Uterus (tissue), 4 donors: Measurements from ENCODE around the gene WT1. TPM values are rescaled to one million over a fixed set of nuclear protein-coding genes. Genes with fewer than 3 reads are reported as not detected.

Experiments used
- DNase-seq, 2 donors: peaks; one replicate each; pipeline ENCODE4 v3.0.0-alpha.2; 2019 to 2020
- H3K27ac ChIP-seq, 2 donors: fragments of 200-600 bp; sonication (generic); 1 replicate in 1 of 2; 2 replicates in 1 of 2; pipeline ENCODE4 v1.5.1; 2016 to 2018
- H3K27me3 ChIP-seq, 2 donors: fragments of 200-600 bp; sonication (generic); one replicate each; pipeline ENCODE4 v1.5.1; 2018 to 2019; ENCODE audit warnings: control low read depth in 1 of 2
- H3K36me3 ChIP-seq, 2 donors: fragments of 200-600 bp; sonication (generic); one replicate each; pipeline ENCODE4 v1.5.1; 2019; ENCODE audit warnings: control low read depth in 1 of 2
- H3K4me1 ChIP-seq, 2 donors: fragments of 200-600 bp; sonication (generic); one replicate each; pipeline ENCODE4 v1.5.1; 2018 to 2019; ENCODE audit warnings: control low read depth in 1 of 2
- H3K4me3 ChIP-seq, 2 donors: fragments of 200-600 bp; sonication (generic); 1 replicate in 1 of 2; 2 replicates in 1 of 2; pipeline ENCODE4 v1.5.1; 2018 to 2019; ENCODE audit warnings: mild to moderate bottlenecking in 1 of 2
- H3K9me3 ChIP-seq, 2 donors: fragments of 200-600 bp; sonication (generic); one replicate each; pipeline ENCODE4 v1.5.1; 2019; ENCODE audit warnings: control low read depth in 1 of 2
- POLR2A ChIP-seq, 2 donors: fragments of 450-650 bp; IDR thresholded peaks; one replicate each; pipeline ENCODE4 v1.6.1; 2016; ENCODE audit warnings: antibody characterized with exemption in 2 of 2, mild to moderate bottlenecking in 1 of 2, moderate library complexity in 1 of 2
- intact Hi-C: fragments of 100-400 bp; cut with DNase I; formaldehyde crosslinking; loops from one replicate; pipeline ENCODE4 v1.15.1; 2023; ENCODE audit warnings: low total_unique reads
- total RNA-seq, 4 donors: library from RNA; depleted of rRNA in 3 of 4; stranded (reverse); fragments of >200 nt in 3 of 4; gene quantifications; one replicate each; pipeline versions ENCODE4 v1.1.0 to v1.2.4, GENCODE V29; 2014 to 2023
- TF ChIP-seq, protein P1 (sequence below), 4 experiments: fragments of 200-600 bp in 2 of 4; fragments of 450-650 bp in 2 of 4; sonication (generic) in 2 of 4; IDR thresholded peaks; one replicate each; pipeline ENCODE4 v1.5.1; 2016 to 2019; ENCODE audit warnings: antibody characterized with exemption in 4 of 4, mild to moderate bottlenecking in 2 of 4, moderate library complexity in 1 of 4
- donor health status: DM: yes; HTN: yes; CAD: no.

Gene WT1
- total RNA-seq, 4 donors from 2014 or later: 51.2 to 125 (median 53.6) TPM

DNA sequence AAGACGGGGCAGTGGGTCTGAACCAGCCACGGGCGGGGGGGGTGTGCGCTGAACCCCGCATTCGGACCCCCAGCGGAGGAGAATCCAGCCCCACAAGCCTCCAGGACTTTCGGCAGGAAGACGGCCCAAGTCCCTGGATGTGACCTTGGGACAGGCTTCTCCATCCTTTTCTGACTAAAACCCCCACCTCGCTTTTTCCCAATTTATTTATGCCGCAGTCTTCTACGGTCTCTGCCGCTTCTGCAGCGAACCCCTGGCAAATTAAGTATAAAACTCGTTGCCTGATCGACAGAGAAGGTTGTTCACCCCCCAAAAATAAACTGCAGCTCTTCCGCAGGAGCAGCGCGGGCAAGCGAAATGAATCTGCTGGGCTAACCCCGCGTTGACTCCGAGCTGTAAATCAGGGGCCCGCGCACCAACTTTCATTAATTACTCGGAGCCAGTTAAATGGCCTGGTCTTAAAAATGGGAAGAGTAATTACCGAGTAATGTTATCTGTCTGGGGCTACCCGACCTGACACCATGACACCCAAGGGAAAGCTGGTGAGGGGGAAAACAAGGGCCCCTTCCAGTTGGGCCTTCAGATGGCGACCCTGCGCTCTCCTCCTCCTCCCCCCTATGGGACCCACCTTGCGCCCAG lies 6.6 kb downstream of the WT1 start:
- Histone ChIP-seq H3K4me3 (peak overlapping the region; percentile 72 to 86), H3K27ac (peak overlapping the region; percentile 98 to 99), H3K9me3 (no peaks in the 10 kb centered on the region), H3K4me1 (peaks cover 0 to 14% of the 10 kb centered on the region in 2 donors), H3K27me3 (no peaks in the 10 kb centered on the region), H3K36me3 (no peaks in the 10 kb centered on the region)
- TF ChIP-seq, protein P1, sequence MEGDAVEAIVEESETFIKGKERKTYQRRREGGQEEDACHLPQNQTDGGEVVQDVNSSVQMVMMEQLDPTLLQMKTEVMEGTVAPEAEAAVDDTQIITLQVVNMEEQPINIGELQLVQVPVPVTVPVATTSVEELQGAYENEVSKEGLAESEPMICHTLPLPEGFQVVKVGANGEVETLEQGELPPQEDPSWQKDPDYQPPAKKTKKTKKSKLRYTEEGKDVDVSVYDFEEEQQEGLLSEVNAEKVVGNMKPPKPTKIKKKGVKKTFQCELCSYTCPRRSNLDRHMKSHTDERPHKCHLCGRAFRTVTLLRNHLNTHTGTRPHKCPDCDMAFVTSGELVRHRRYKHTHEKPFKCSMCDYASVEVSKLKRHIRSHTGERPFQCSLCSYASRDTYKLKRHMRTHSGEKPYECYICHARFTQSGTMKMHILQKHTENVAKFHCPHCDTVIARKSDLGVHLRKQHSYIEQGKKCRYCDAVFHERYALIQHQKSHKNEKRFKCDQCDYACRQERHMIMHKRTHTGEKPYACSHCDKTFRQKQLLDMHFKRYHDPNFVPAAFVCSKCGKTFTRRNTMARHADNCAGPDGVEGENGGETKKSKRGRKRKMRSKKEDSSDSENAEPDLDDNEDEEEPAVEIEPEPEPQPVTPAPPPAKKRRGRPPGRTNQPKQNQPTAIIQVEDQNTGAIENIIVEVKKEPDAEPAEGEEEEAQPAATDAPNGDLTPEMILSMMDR (IDR thresholded peaks at IDR 0.05): no peak
- TF ChIP-seq POLR2A (IDR thresholded peaks at IDR 0.05): no peak
- peak; percentile 40 to 60 for DNase-seq
- intact Hi-C loops: no loop called here

DNA sequence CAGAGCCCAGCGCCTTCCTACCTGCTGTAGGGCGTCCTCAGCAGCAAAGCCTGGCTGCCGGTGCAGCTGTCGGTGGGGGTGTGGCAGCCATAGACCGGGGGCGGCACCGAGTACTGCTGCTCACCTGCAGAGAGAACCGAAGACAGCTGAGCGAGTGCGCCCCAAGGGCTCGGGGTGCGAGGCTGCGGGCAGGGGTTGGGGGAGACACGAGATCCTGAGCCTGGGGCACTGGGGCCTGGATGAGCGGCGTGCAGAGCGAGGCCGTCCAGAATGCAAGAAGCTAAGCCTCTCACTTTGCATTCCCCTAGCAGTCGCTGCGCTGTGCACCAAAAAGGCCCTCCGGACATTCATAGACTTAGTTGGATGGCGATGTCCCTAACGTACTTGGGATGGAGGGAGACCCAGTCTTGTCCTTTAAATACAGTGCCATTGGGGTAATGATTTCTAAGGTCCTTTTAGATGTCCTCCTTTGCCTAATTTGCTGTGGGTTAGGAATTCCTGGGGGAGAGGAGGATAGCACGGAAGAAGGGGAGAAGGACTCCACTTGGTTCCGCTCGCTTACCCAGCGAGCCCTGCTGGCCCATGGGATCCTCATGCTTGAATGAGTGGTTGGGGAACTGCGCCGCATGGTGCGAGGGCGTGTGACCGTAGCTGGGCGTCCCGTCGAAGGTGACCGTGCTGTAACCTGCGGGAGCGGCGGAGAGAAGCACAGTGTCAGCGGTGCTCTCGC lies 7.2 kb downstream of the WT1 start:
- intact Hi-C loops: no loop called here
- H3K27me3 ChIP-seq: no peaks in the 10 kb centered on the region
- H3K4me1 ChIP-seq: peaks cover 0 to 14% of the 10 kb centered on the region in 2 donors
- no peak for TF ChIP-seq POLR2A (IDR thresholded peaks at IDR 0.05)
- TF ChIP-seq, protein P1 (IDR thresholded peaks at IDR 0.05): no peak
- no peaks in the 10 kb centered on the region for H3K36me3 ChIP-seq
- H3K9me3 ChIP-seq: no peaks in the 10 kb centered on the region
- DNase-seq: no peak
- H3K27ac ChIP-seq: peak overlapping the region; percentile 98 to 99
- peak overlapping the region; percentile 72 to 86 for H3K4me3 ChIP-seq

DNA sequence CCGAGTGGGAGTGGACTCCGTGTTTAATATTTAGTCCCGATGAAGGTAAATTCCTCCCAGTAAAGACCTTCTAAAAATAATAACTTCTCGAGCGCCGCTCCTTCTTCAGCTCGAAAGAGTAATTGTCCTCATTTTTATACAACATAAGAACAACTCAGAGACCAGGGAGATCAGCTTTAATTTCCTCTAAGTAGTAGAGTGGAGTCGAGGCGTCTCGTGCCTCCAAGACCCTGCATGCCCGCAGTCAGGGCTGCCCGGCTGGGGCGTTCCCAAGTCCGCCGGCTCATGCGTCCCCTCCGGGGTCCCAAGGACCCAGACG lies 7.8 kb downstream of the WT1 start:
- DNase-seq: no peak
- intact Hi-C loops: no loop called here
- no peaks in the 10 kb centered on the region for H3K36me3 ChIP-seq
- H3K27me3 ChIP-seq: no peaks in the 10 kb centered on the region
- TF ChIP-seq POLR2A (IDR thresholded peaks at IDR 0.05): no peak
- TF ChIP-seq, protein P1 (IDR thresholded peaks at IDR 0.05): no peak
- peak overlapping the region; percentile 98 to 99 for H3K27ac ChIP-seq
- peak overlapping the region; percentile 72 to 86 for H3K4me3 ChIP-seq
- peaks cover 0 to 14% of the 10 kb centered on the region in 2 donors for H3K4me1 ChIP-seq
- H3K9me3 ChIP-seq: no peaks in the 10 kb centered on the region

DNA sequence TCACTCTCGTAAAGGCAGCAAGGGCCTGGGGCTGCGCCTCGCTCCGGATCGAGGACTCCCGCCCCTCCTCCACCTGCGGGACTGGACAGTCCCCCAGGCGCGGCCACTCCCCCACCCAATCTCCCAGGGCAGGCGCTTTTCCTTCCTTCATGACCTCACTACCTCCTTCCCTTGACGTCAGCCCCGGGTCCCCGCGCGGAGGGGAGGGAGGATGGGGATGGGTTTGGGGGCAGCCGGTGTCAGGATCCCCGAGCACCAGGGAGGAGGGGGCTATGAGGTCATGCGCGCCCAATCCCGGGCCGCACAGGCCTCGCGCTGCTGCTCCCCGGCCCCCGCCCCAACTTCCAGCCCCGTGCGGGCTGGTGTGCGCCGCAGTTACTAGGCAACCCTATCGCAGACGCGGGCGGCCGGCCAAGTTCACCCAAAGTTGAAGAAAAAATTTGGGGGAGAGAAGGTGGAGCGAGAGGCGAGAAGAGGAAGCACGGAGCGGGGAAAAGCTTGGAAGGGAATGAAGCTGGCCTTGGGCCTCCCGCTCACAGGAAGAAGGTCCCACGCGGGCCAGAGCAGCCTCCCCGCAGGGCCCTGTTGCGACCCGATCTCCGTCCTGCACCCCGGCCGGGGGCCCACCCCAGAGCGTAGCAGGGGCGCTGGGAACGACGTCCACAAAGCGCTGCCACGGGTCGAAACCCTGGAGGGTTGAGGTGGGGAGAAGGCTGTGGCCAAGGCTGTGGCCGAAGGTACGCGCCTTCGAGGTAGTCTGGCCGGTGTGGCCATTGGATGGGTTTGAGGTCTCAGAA lies 8.3 kb downstream of the WT1 start:
- TF ChIP-seq, protein P1 (IDR thresholded peaks at IDR 0.05): no peak
- TF ChIP-seq POLR2A (IDR thresholded peaks at IDR 0.05): no peak
- H3K9me3 ChIP-seq: no peaks in the 10 kb centered on the region
- H3K27ac ChIP-seq: peak overlapping the region; percentile 98 to 99
- peak; percentile 80 to 85 for DNase-seq
- intact Hi-C loops: no loop called here
- H3K4me3 ChIP-seq: peak overlapping the region; percentile 72 to 86
- H3K4me1 ChIP-seq: peaks cover 1 to 14% of the 10 kb centered on the region in 2 donors
- H3K36me3 ChIP-seq: no peaks in the 10 kb centered on the region
- H3K27me3 ChIP-seq: no peaks in the 10 kb centered on the region
